Thymus (tissue), 11 donors: ENCODE data around the gene CD248. TPM values are rescaled to one million over a fixed set of nuclear protein-coding genes. Genes with fewer than 3 reads are reported as not detected.

Experiments used
- DNase-seq, 9 donors: peaks; one replicate each; pipeline ENCODE4 v3.0.0-alpha.2; 2013; ENCODE audit warnings: low spot score in 9 of 9, low read depth in 6 of 9, missing footprints in 1 of 9
- H3K27ac ChIP-seq, 2 donors: one replicate each; pipeline ENCODE4 v1.5.1; 2013; ENCODE audit warnings: control low read depth in 1 of 2, low read depth in 1 of 2, low read length in 1 of 2, mild to moderate bottlenecking in 1 of 2, moderate library complexity in 1 of 2
- H3K27me3 ChIP-seq, 2 donors: one replicate each; pipeline ENCODE4 v1.5.1; 2013; ENCODE audit warnings: low read length in 1 of 2; ENCODE audit not compliant: control insufficient read depth in 2 of 2, insufficient read depth in 1 of 2
- H3K36me3 ChIP-seq, 2 donors: one replicate each; pipeline ENCODE4 v1.5.1; 2013; ENCODE audit warnings: low read length in 1 of 2, mild to moderate bottlenecking in 1 of 2, moderate library complexity in 1 of 2; ENCODE audit not compliant: control insufficient read depth in 2 of 2, insufficient read depth in 2 of 2
- H3K4me1 ChIP-seq, 2 donors: one replicate each; pipeline ENCODE4 v1.5.1; 2013; ENCODE audit warnings: low read length in 2 of 2; ENCODE audit not compliant: control insufficient read depth in 2 of 2, insufficient read depth in 2 of 2
- H3K4me3 ChIP-seq, 2 donors: one replicate each; pipeline ENCODE4 v1.5.1; 2013; ENCODE audit warnings: low read length in 2 of 2, control low read depth in 1 of 2, mild to moderate bottlenecking in 1 of 2
- H3K9me3 ChIP-seq, 2 donors: one replicate each; pipeline ENCODE4 v1.5.1; 2013; ENCODE audit warnings: low read length in 1 of 2, mild to moderate bottlenecking in 1 of 2; ENCODE audit not compliant: control insufficient read depth in 2 of 2, insufficient read depth in 1 of 2
- WGBS: extraction: QIAGEN DNeasy Blood & Tissue Kit; methylation state at CpG from one replicate; pipeline ENCODE4 v1.1.7; 2013; 5-methylcytosine and 5-hydroxymethylcytosine counted together
- polyA plus RNA-seq: library from polyadenylated mRNA; stranded (reverse); fragments of 200-250 nt; gene quantifications from one replicate; pipeline ENCODE4 v1.2.3, GENCODE V29; 2013
- total RNA-seq: library from RNA; stranded (reverse); fragments of 120-200 nt; gene quantifications from one replicate; pipeline ENCODE4 v1.2.4, GENCODE V29; 2013
- donor health status: healthy.

The CD248 gene
- total and polyA plus RNA-seq, 2 donors: 3.0 to 7.7 TPM

GRCh38 chr11:66288671-66289547 is 27.9 kb downstream of the CD248 start, which contains the start of gene YIF1A:
TSS of gene YIF1A (minus strand) at chr11:66289143. CDS start at chr11:66288985, 158 bp downstream.
- peak; percentile 93 to 99 (median 97) for DNase-seq
- H3K4me1 ChIP-seq: peaks cover 22 to 35% of the 10 kb centered on the region in 2 donors
- peaks cover 17 to 24% of the 10 kb centered on the region in 2 donors for H3K36me3 ChIP-seq
- peak within 1 kb of the TSS; percentile 88 to 97 for H3K27ac ChIP-seq
- peaks cover 0 to 10% of the 10 kb centered on the region in 2 donors for H3K9me3 ChIP-seq
- peaks cover 33 to 44% of the 10 kb centered on the region in 2 donors for H3K27me3 ChIP-seq
- WGBS: under 1% methylated on average over 87 of the region's 87 CpGs
- H3K4me3 ChIP-seq: peak within 1 kb of the TSS; percentile 63 to 75

GRCh38 chr11:66287889-66288670 is 28.8 kb downstream of the CD248 start:
- no peak for DNase-seq
- H3K9me3 ChIP-seq: peaks cover 0 to 10% of the 10 kb centered on the region in 2 donors
- H3K27ac ChIP-seq: peak overlapping the region in 1 of 2 donors; percentile 83
- WGBS: 61% methylated on average over 20 of the region's 20 CpGs
- peak overlapping the region; percentile 63 to 75 for H3K4me3 ChIP-seq
- H3K4me1 ChIP-seq: peaks cover 22 to 37% of the 10 kb centered on the region in 2 donors
- H3K36me3 ChIP-seq: peaks cover 21 to 24% of the 10 kb centered on the region in 2 donors
- peaks cover 26 to 36% of the 10 kb centered on the region in 2 donors for H3K27me3 ChIP-seq

DNA sequence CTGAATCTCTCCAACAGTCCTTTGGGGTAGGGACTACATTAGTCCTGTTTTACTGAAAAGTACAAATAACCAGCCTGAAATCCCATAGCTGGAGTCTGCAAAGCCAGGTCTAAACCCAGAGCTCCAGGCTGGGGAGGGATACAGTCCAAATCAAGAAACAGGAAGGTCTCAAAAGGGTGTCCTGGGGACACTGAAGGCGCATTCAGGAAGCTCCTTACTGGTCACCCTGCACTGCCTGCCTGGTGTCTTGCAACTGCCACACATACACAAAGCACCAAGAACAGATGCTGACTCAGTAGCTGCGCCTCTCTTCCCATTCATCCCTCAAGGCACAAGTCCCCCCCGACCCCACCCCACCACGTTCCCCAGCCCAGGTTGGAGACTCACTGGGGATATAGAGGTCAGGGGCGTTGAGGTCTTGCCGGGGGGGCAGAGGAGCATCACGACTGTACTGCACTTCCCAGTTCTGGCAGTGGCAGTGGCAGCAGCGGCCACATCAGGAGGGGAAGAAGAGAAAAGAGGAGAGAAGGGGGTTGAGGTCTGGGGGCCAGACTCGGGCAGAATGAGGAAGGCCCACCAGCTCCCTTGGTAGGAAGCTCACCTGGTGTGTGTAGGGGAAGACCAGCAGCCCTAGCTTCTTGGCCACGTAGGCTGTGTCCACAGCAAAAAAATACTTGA is 29.5 kb downstream of the CD248 start:
- H3K27ac ChIP-seq: no peak overlapping the region
- H3K4me1 ChIP-seq: peaks cover 28 to 42% of the 10 kb centered on the region in 2 donors
- DNase-seq: no peak
- peaks cover 23 to 24% of the 10 kb centered on the region in 2 donors for H3K36me3 ChIP-seq
- no peak overlapping the region for H3K4me3 ChIP-seq
- peaks cover 0 to 10% of the 10 kb centered on the region in 2 donors for H3K9me3 ChIP-seq
- WGBS: 73% methylated on average over 10 of the region's 10 CpGs
- H3K27me3 ChIP-seq: peaks cover 19 to 29% of the 10 kb centered on the region in 2 donors

DNA sequence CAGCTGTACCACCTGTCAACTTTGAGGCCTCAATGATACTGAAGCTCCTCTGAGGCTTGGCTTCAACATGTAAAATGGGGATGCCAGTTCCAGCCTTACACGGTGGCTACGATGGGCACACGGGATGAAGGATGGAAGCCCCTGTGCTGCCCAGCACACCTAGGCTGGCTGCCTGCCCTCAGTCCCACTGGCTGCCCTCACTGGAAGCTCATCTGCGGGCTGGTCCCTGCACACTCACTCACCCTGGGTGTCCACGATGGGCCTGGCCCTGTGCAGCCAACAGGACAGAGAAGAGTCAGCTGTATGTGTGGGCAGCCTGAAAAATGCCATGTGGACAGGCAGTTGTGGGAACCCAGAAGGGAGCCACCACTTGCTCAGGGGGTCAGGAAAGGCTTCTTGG is 30.1 kb downstream of the CD248 start:
- WGBS: 98% methylated on average over 5 of the region's 5 CpGs
- Histone ChIP-seq H3K9me3 (peaks cover 0 to 10% of the 10 kb centered on the region in 2 donors), H3K27ac (no peak overlapping the region), H3K4me1 (peaks cover 29 to 43% of the 10 kb centered on the region in 2 donors), H3K4me3 (no peak overlapping the region), H3K36me3 (peaks cover 23 to 24% of the 10 kb centered on the region in 2 donors), H3K27me3 (peaks cover 13 to 22% of the 10 kb centered on the region in 2 donors)
- no peak for DNase-seq

GRCh38 chr11:66285250-66285947 is 31.4 kb downstream of the CD248 start:
- Histone ChIP-seq H3K4me1 (peaks cover 30 to 52% of the 10 kb centered on the region in 2 donors), H3K9me3 (peaks cover 0 to 10% of the 10 kb centered on the region in 2 donors), H3K27me3 (peaks cover 0 to 10% of the 10 kb centered on the region in 2 donors), H3K27ac (no peak overlapping the region), H3K36me3 (peaks cover 23 to 24% of the 10 kb centered on the region in 2 donors), H3K4me3 (no peak overlapping the region)
- WGBS: 96% methylated on average over 13 of the region's 13 CpGs
- no peak for DNase-seq

- DNase-seq: no peak
- H3K4me1 ChIP-seq: peaks cover 26 to 53% of the 10 kb centered on the region in 2 donors
- H3K27me3 ChIP-seq: peaks cover 0 to 4% of the 10 kb centered on the region in 2 donors
- peaks cover 24 to 25% of the 10 kb centered on the region in 2 donors for H3K36me3 ChIP-seq
- H3K4me3 ChIP-seq: no peak overlapping the region
- H3K27ac ChIP-seq: no peak overlapping the region
- 97% methylated on average over 16 of the region's 16 CpGs for WGBS
- H3K9me3 ChIP-seq: peaks cover 0 to 3% of the 10 kb centered on the region in 2 donors
These were observed 32.2 kb downstream of the CD248 start for GRCh38 chr11:66284526-66285078.

DNA sequence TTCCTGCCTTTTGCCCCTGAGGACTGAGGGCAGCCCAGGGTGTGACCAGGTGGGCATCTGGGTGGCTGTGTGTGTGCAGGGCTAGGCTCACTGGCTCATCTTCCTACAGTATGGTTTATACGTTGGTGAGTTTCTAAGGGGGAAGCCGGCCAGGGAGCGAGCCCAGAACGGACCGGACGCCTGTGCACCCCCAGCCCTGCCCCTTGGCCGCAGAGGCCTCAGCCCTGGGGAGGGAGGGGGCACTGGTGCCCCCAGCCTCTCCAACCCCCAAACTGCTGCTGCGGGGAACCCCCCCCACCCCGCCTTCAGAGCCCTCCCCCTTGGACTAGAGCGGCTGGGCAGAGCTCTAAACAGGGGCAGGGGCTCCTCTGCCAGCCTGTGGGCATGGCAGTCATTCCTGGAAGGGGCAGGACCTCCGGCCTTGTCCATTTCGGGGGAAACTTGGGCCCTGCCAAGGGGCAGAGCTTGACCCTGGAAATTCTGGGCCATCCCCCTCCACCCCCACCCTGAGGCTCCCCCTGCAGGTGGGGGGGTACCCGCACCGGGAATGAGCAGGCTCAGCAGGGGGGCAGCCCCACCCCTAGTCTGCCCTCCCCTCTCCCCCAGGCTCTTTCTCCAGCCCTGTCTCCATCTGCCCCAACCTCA is 33.3 kb downstream of the CD248 start:
- Histone ChIP-seq H3K4me3 (no peak overlapping the region), H3K36me3 (peaks cover 24 to 25% of the 10 kb centered on the region in 2 donors), H3K27me3 (peaks cover 0 to 8% of the 10 kb centered on the region in 2 donors), H3K9me3 (peaks cover 0 to 2% of the 10 kb centered on the region in 2 donors), H3K4me1 (peaks cover 32 to 58% of the 10 kb centered on the region in 2 donors), H3K27ac (no peak overlapping the region)
- whole genome bisulfite sequencing: 95% methylated on average over 14 of the region's 14 CpGs
- DNase-seq: no peak
